Adrenal gland (tissue), 5 donors: ENCODE measurements around the gene NABP1.

Experiments
- CTCF ChIP-seq, 6 experiments: fragments of 450-650 bp in 4 of 6; fragments of 200-600 bp in 2 of 6; sonication (generic) in 1 of 6; IDR thresholded peaks; 1 replicate in 5 of 6; 2 replicates in 1 of 6; pipeline versions ENCODE4 v1.5.1 to v1.8.0; 2016 to 2021; ENCODE audit warnings: antibody characterized with exemption in 6 of 6, mild to moderate bottlenecking in 2 of 6, moderate library complexity in 1 of 6
- POLR2A ChIP-seq, 2 donors: fragments of 450-650 bp; IDR thresholded peaks; one replicate each; pipeline ENCODE4 v1.6.1; 2017; ENCODE audit warnings: antibody characterized with exemption in 2 of 2, mild to moderate bottlenecking in 2 of 2, moderate library complexity in 1 of 2
- donor health status: DM: no; HTN: no; CAD: no.

- TF ChIP-seq CTCF (IDR thresholded peaks at IDR 0.05) (no peak), POLR2A (IDR thresholded peaks at IDR 0.05) (no peak)
Observed at GRCh38 chr2:191714925-191715324, 37.0 kb downstream of the NABP1 start.
